ENCODE results near the gene RAD51B.
A peak's percentile ranks its signal among the peaks of the same experiment; 100 is the strongest.
"Not testable (repeated sequence)": the region's sequence is repeated elsewhere in the genome, so short reads cannot be mapped to it uniquely, and the experiment has no call there.

The RAD51B gene

GRCh38 chr14:68409387-68409786 is 589.8 kb downstream of the RAD51B start:
- Mint-ChIP-seq H3K36me3 (peaks cover 1% of the 10 kb centered on the region), H3K4me3 (no peak overlapping the region), H3K4me1 (peaks cover 30% of the 10 kb centered on the region), H3K27me3 (no peaks in the 10 kb centered on the region), H3K27ac (no peak overlapping the region), H3K9me3 (no peaks in the 10 kb centered on the region)

GRCh38 chr14:68412505-68413465 is 593.2 kb downstream of the RAD51B start:
- Mint-ChIP-seq H3K4me1 (peaks cover 16% of the 10 kb centered on the region), H3K9me3 (no peaks in the 10 kb centered on the region), H3K27me3 (no peaks in the 10 kb centered on the region), H3K4me3 (no peak overlapping the region), H3K36me3 (peaks cover 1% of the 10 kb centered on the region), H3K27ac (no peak overlapping the region)

GRCh38 chr14:68413509-68413908 is 593.9 kb downstream of the RAD51B start:
- Mint-ChIP-seq H3K36me3 (peaks cover 1% of the 10 kb centered on the region), H3K27me3 (no peaks in the 10 kb centered on the region), H3K4me3 (no peak overlapping the region), H3K27ac (no peak overlapping the region), H3K9me3 (no peaks in the 10 kb centered on the region), H3K4me1 (peaks cover 14% of the 10 kb centered on the region)

- Mint-ChIP-seq H3K27me3 (no peaks in the 10 kb centered on the region), H3K27ac (no peak overlapping the region), H3K4me1 (peaks cover 15% of the 10 kb centered on the region), H3K9me3 (no peaks in the 10 kb centered on the region), H3K36me3 (peaks cover 1% of the 10 kb centered on the region), H3K4me3 (no peak overlapping the region)
These were observed 594.5 kb downstream of the RAD51B start for GRCh38 chr14:68414121-68414520.

GRCh38 chr14:68416171-68416570 is 596.6 kb downstream of the RAD51B start:
- Mint-ChIP-seq H3K4me1 (peaks cover 24% of the 10 kb centered on the region), H3K36me3 (no peaks in the 10 kb centered on the region), H3K27ac (no peak overlapping the region), H3K4me3 (no peak overlapping the region), H3K9me3 (peaks cover 4% of the 10 kb centered on the region), H3K27me3 (no peaks in the 10 kb centered on the region)

- H3K27ac Mint-ChIP-seq, result no peak overlapping the region
- H3K36me3 Mint-ChIP-seq, result no peaks in the 10 kb centered on the region
- H3K4me1 Mint-ChIP-seq, result peaks cover 27% of the 10 kb centered on the region
- no peak overlapping the region for H3K4me3 Mint-ChIP-seq
- peaks cover 4% of the 10 kb centered on the region for H3K9me3 Mint-ChIP-seq
- H3K27me3 Mint-ChIP-seq, result no peaks in the 10 kb centered on the region
These were observed 597.6 kb downstream of the RAD51B start for GRCh38 chr14:68417009-68417650.

- Mint-ChIP-seq H3K4me3 (no peak overlapping the region), H3K27me3 (no peaks in the 10 kb centered on the region), H3K9me3 (peaks cover 4% of the 10 kb centered on the region), H3K27ac (no peak overlapping the region), H3K36me3 (peaks cover 2% of the 10 kb centered on the region), H3K4me1 (peaks cover 27% of the 10 kb centered on the region)
These were observed 598.9 kb downstream of the RAD51B start for GRCh38 chr14:68418174-68419118.

- Mint-ChIP-seq H3K4me1 (peaks cover 27% of the 10 kb centered on the region), H3K9me3 (peaks cover 4% of the 10 kb centered on the region), H3K27me3 (no peaks in the 10 kb centered on the region), H3K36me3 (peaks cover 2% of the 10 kb centered on the region), H3K4me3 (no peak overlapping the region), H3K27ac (no peak overlapping the region)
These were observed 600.8 kb downstream of the RAD51B start for GRCh38 chr14:68420350-68420749.

- Mint-ChIP-seq H3K4me3 (no peak overlapping the region), H3K4me1 (peaks cover 27% of the 10 kb centered on the region), H3K9me3 (peaks cover 4% of the 10 kb centered on the region), H3K27ac (no peak overlapping the region), H3K36me3 (peaks cover 2% of the 10 kb centered on the region), H3K27me3 (no peaks in the 10 kb centered on the region)
These were observed 601.5 kb downstream of the RAD51B start for GRCh38 chr14:68421116-68421515.

- Mint-ChIP-seq H3K9me3 (peaks cover 4% of the 10 kb centered on the region), H3K4me3 (no peak overlapping the region), H3K27me3 (no peaks in the 10 kb centered on the region), H3K36me3 (peaks cover 5% of the 10 kb centered on the region), H3K27ac (no peak overlapping the region), H3K4me1 (peaks cover 27% of the 10 kb centered on the region)
These were observed 604.1 kb downstream of the RAD51B start for GRCh38 chr14:68423686-68424085.

GRCh38 chr14:68424443-68425172 is 605.0 kb downstream of the RAD51B start:
- Mint-ChIP-seq H3K9me3 (peaks cover under 1% of the 10 kb centered on the region), H3K27ac (peak overlapping the region; percentile 14), H3K4me3 (no peak overlapping the region), H3K4me1 (peaks cover 18% of the 10 kb centered on the region), H3K36me3 (peaks cover 6% of the 10 kb centered on the region), H3K27me3 (no peaks in the 10 kb centered on the region)

- Mint-ChIP-seq H3K4me3 (no peak overlapping the region), H3K36me3 (peaks cover 8% of the 10 kb centered on the region), H3K27ac (no peak overlapping the region), H3K27me3 (no peaks in the 10 kb centered on the region), H3K9me3 (no peaks in the 10 kb centered on the region), H3K4me1 (peaks cover 5% of the 10 kb centered on the region)
These were observed 607.3 kb downstream of the RAD51B start for GRCh38 chr14:68426661-68427549.

GRCh38 chr14:68427550-68427890 is 607.9 kb downstream of the RAD51B start:
- Mint-ChIP-seq H3K9me3 (no peaks in the 10 kb centered on the region), H3K4me3 (no peak overlapping the region), H3K27ac (no peak overlapping the region), H3K27me3 (no peaks in the 10 kb centered on the region), H3K4me1 (peaks cover 5% of the 10 kb centered on the region), H3K36me3 (peaks cover 8% of the 10 kb centered on the region)

GRCh38 chr14:68428900-68429299 is 609.3 kb downstream of the RAD51B start:
- H3K9me3 Mint-ChIP-seq, H3K4me3 Mint-ChIP-seq, H3K36me3 Mint-ChIP-seq, H3K27me3 Mint-ChIP-seq, H3K27ac Mint-ChIP-seq, H3K4me1 Mint-ChIP-seq: not testable (repeated sequence)
